Stimulated activated CD4-positive, alpha-beta T cell treated with anti-CD3 and anti-CD28 coated beads, TNF-alpha, amount 100 ng/mL, for 48 hours (primary cell): ENCODE measurements around the gene ZNF17.

Experiments
- DNase-seq, 3 donors: peaks; one replicate each; pipeline ENCODE4 v3.0.0-alpha.2; 2020; ENCODE audit warnings: low read depth in 3 of 3

ZNF17 gene

DNA sequence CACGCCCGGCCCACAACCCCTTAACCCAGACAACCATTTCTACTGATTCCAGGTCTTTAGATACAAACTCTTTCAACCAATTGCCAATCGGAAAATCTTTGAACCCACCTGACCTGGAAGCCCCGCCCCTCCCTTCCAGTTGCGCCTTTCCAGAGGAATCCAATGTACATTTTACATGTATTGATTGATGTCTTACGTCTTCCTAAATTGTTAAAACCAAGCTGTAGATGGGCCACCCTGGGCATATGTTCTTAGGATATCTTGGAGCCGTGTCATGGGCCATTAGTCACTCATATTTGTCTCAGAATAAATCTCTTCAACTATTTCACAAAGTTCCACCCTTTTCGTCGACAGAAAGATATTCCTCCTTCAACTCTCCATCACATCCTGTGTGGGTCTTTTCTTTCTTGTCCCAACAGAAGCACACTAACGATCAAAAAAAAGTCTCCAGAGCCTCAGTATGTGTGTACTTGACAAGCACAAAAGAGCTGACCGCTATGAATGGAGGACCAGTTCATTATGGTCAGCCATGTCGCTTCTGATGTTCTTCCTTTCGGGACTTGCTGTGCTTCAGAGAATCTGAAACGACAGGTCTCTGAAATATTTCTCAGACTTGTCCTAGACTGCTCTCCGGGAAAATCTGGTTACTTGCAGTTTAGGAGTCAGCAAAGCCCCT, 23.6 kb downstream of the ZNF17 start:
- no peak for DNase-seq

GRCh38 chr19:57435062-57435978, 24.4 kb downstream of the ZNF17 start, which contains the start of gene ZNF749:
ZNF749 (plus strand) TSS chr19:57435325; CDS start chr19:57435579, 254 bp downstream.
- peak; percentile 96 to 97 (median 96) for DNase-seq

DNA sequence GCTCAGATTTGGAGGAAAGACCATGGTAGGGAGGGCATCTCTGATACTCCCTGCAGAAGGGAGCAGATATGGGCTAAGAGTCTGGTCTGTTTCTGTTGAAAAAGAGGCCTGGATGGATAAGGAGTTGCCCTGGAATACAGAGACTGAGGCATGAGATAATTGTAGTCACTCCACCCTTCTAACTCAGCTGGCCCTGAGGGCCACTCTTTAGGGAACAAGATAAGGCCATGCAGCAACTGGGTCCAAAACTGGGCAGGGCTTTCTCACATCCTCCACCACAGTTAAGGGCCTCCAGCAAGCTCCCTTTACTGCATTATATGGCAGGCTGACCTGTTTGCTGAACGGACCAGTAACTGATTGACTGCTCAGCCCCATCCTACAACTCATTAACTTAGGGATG, 25.5 kb downstream of the ZNF17 start:
- no peak for DNase-seq

- no peak for DNase-seq
Observed at GRCh38 chr19:57437931-57438330, 27.0 kb downstream of the ZNF17 start.

DNA sequence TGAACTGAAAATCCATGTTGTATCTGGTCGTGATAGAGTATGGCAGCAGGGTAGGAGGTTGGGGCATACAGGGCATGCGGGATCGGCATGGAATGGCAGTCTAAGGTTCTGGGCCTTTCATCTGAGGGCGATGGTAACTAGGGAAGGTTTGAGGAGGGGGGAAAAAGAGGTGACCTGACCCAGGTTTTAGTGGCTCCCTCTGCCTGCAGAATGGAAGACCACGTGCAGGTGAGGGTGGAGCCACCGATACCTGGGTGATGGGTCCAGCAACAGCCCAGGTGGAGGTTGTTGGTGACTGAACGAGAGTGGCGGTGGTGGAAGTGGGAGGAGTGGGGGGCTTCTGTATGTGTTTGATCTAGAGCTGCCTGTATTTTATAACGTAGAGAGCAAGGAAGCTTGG, 28.0 kb downstream of the ZNF17 start:
- no peak for DNase-seq

GRCh38 chr19:57441979-57442752, 31.2 kb downstream of the ZNF17 start:
- no peak for DNase-seq

DNA sequence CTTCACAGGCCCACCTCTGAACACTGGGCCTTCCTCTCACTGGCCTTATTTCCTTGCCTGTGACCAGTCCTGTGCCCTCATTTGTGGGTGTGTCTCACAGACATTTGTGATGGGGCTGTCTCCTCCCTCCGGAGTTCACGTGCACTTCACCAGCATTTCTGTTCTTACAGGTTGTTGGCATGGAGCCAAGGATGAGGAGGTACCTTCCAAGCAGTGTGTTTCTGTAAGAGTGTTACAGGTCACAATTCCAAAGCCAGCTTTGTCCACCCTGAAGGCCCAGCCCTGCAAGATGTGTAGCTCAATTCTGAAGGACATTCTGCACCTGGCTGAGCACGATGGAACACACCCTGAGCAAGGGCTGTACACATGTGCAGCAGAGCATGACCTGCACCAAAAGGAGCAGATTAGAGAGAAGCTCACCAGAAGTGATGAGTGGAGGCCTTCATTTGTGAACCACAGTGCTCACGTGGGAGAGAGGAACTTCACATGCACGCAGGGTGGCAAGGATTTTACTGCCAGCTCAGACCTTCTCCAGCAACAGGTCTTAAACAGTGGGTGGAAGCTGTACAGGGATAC, 32.2 kb downstream of the ZNF17 start:
- DNase-seq: no peak

DNA sequence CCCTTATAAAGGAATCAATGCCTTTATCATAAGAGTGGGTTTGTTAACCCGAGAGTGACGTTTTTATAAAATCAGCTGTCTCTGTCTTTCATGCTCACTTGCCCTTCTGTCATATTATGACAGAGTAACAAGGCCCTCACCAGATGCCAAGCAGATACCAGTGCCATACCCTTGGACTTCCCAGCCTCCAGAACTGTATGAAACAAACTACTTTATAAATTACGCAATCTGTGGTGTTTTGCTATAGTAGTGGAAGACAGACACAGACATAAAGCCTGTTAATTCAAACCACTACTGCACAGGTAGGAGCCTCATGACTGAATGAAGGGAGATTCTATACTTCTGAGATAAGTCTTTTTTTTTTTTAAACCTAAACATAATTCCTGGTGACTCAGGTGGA, 41.3 kb downstream of the ZNF17 start:
- no peak for DNase-seq

GRCh38 chr19:57465680-57466381, 54.9 kb downstream of the ZNF17 start:
- no peak for DNase-seq

GRCh38 chr19:57466489-57466888, 55.5 kb downstream of the ZNF17 start:
- no peak for DNase-seq
